WI38 (cell line): Measurements from ENCODE around the gene NUDT22.

ENCODE experiments used
- H3K4me3 ChIP-seq: 2 replicates; pipeline ENCODE4 v1.5.1; 2011; ENCODE audit warnings: low read depth, mild to moderate bottlenecking, control low read depth, low read length
- CTCF ChIP-seq: IDR thresholded peaks from 2 replicates; pipeline ENCODE4 v1.5.1; 2012; ENCODE audit warnings: low read depth, mild to moderate bottlenecking, control low read depth, low read length

NUDT22 gene

GRCh38 chr11:64253481-64253880 is 27.4 kb downstream of the NUDT22 start:
- no peak for TF ChIP-seq CTCF
- H3K4me3 ChIP-seq, result no peak overlapping the region

DNA sequence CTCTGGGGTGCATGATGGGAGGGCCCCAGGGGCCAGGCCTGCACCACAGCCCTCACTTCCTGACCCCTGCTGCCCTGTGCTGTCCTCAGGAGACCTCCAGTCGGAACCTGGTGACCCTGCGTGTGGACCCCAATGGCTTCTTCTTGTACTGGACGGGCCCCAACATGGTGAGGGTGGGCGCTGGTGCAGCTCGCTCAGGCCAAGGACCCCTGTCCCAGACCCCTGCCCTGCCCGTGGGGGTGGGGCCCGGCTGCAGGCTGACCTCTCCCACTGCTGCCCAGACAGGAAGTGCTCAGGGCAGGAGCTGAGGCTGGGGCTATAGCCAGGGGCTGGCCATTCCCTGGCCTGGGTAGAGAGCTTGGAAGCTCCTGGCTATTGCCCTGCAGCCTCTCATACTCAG is 28.3 kb downstream of the NUDT22 start:
- TF ChIP-seq CTCF, result no peak
- no peak overlapping the region for H3K4me3 ChIP-seq

DNA sequence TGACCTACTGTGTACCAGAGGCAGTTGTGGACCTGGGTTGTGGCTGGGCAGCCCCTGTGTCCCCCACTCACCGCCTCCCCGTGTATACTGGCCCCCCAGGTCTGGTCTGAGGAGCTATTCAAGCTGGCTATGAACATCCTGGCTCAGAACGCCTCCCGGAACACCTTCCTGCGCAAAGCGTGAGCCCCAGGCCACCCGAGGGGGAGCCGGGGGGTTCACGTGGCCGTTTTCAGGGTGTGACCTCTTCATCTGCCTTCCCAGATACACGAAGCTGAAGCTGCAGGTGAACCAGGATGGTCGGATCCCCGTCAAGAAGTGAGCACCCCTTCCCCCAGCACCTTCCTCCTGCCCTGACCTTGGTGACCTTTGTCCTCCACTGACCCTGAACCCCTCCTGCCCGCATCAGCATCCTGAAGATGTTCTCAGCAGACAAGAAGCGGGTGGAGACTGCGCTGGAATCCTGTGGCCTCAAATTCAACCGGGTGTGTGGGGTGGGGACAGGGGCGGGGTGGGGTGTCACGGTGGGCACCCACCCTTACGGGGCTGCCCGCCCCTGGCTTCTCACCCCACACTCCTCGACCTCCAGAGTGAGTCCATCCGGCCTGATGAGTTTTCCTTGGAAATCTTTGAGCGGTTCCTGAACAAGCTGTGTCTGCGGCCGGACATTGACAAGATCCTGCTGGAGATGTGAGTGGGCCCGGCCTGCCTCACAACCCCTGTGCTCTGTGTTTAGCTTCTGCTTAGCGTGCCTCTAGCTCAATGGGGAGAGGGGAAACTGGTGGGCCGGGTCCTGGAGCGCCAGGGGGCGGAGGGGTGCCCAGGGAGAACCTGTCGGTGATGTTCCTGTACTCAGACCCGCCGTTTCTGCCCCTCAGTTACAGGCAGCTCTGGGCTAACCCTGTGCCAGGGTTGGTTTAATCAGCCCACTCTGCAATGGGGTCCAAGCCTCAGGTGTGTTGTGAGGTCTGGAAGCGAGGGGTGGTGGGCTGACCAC is 29.4 kb downstream of the NUDT22 start:
- TF ChIP-seq CTCF, result no peak
- no peak overlapping the region for H3K4me3 ChIP-seq

- no peak overlapping the region for H3K4me3 ChIP-seq
- TF ChIP-seq CTCF, result no peak
Measured at GRCh38 chr11:64256300-64256699, 30.2 kb downstream of the NUDT22 start.

DNA sequence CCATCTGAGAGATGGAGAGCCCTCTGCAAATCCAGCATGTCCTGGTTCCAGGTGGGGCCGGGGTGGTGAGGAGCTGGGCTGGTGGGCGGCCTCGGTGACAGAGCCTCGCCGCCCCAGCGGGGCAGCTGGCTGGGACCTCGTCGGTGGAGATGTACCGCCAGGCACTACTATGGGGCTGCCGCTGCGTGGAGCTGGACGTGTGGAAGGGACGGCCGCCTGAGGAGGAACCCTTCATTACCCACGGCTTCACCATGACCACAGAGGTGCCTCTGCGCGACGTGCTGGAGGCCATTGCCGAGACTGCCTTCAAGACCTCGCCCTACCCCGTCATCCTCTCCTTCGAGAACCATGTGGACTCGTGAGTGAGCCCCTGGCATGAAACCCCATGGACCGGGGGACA is 32.3 kb downstream of the NUDT22 start:
- no peak for TF ChIP-seq CTCF
- H3K4me3 ChIP-seq, result no peak overlapping the region

- no peak for TF ChIP-seq CTCF
- no peak overlapping the region for H3K4me3 ChIP-seq
Measured at GRCh38 chr11:64258946-64259532, 33.0 kb downstream of the NUDT22 start.

DNA sequence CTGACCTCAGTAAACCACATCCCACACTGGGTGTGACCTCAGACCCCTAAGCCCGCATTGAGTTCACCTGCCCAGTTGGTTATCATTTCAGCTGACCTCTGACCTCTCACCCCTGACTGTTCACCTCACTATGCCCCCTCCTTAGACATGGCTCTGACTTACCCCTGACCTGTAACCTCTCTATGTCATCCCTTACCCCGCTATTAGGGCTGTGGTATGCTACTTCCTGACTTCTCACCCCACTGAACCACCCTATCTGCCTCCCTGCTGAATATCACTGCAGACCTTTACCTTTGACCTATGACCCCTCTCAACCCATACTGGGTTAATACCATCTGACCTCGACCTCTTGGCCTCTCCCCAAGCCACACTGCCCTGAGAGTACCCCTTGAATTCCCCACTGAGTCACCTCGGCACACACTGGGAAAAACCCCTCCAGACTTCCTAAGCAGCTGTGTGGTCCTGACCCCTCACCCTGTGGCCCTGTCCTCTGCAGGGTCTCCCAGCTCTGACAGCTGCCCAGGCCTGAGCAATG is 33.5 kb downstream of the NUDT22 start:
- TF ChIP-seq CTCF, result no peak
- no peak overlapping the region for H3K4me3 ChIP-seq
